Measurements from ENCODE around the gene WDR93.

Gene WDR93

GRCh38 chr15:89790206-89790605 lies 99.6 kb downstream of the WDR93 start:
- Histone ChIP-seq H3K9ac (no peak overlapping the region), H3K27me3 (ENCODE audit: control insufficient read depth, insufficient read depth, low read length) (no peaks in the 10 kb centered on the region), H2AFZ (no peak overlapping the region), H3K4me1 (no peaks in the 10 kb centered on the region), H3K4me3 (ENCODE audit: low read depth, low read length) (no peak overlapping the region), H3K79me2 (no peaks in the 10 kb centered on the region), H3K27ac (no peak overlapping the region), H3K9me3 (ENCODE audit: control insufficient read depth, low read length) (no peaks in the 10 kb centered on the region), H3K4me2 (ENCODE audit: low read length) (no peak overlapping the region), H3K36me3 (ENCODE audit: control insufficient read depth, insufficient read depth, low read length) (no peaks in the 10 kb centered on the region)
- no peak for TF ChIP-seq CTCF (IDR thresholded peaks at IDR 0.05)

- no peaks in the 10 kb centered on the region for H3K27me3 ChIP-seq (ENCODE audit: control insufficient read depth, insufficient read depth, low read length)
- no peak for TF ChIP-seq CTCF (IDR thresholded peaks at IDR 0.05)
- no peak overlapping the region for H3K27ac ChIP-seq
- H3K4me3 ChIP-seq (ENCODE audit: low read depth, low read length): no peak overlapping the region
- no peaks in the 10 kb centered on the region for H3K9me3 ChIP-seq (ENCODE audit: control insufficient read depth, low read length)
- H3K4me1 ChIP-seq: no peaks in the 10 kb centered on the region
- H3K4me2 ChIP-seq (ENCODE audit: low read length): no peak overlapping the region
- H2AFZ ChIP-seq: no peak overlapping the region
- no peak overlapping the region for H3K9ac ChIP-seq
- no peaks in the 10 kb centered on the region for H3K36me3 ChIP-seq (ENCODE audit: control insufficient read depth, insufficient read depth, low read length)
- H3K79me2 ChIP-seq: no peaks in the 10 kb centered on the region
Measured at GRCh38 chr15:89790661-89791060, 100.0 kb downstream of the WDR93 start.

GRCh38 chr15:89792106-89792805 lies 101.6 kb downstream of the WDR93 start:
- Histone ChIP-seq H3K9ac (no peak overlapping the region), H3K79me2 (no peaks in the 10 kb centered on the region), H3K4me3 (ENCODE audit: low read depth, low read length) (no peak overlapping the region), H2AFZ (no peak overlapping the region), H3K9me3 (ENCODE audit: control insufficient read depth, low read length) (no peaks in the 10 kb centered on the region), H3K4me2 (ENCODE audit: low read length) (no peak overlapping the region), H3K27ac (no peak overlapping the region), H3K4me1 (no peaks in the 10 kb centered on the region), H3K36me3 (ENCODE audit: control insufficient read depth, insufficient read depth, low read length) (no peaks in the 10 kb centered on the region), H3K27me3 (ENCODE audit: control insufficient read depth, insufficient read depth, low read length) (no peaks in the 10 kb centered on the region)
- no peak for TF ChIP-seq CTCF (IDR thresholded peaks at IDR 0.05)

Measured in parathyroid adenoma (tissue), 2 donors.